Subcutaneous adipose tissue (tissue), 4 donors: ENCODE measurements around the gene HERC4. TPM values are rescaled to one million over a fixed set of nuclear protein-coding genes. Genes with fewer than 3 reads are reported as not detected.

ENCODE experiments used
- CTCF ChIP-seq: fragments of 450-650 bp; IDR thresholded peaks from one replicate; pipeline ENCODE4 v1.5.1; 2016; ENCODE audit warnings: low read depth, mild to moderate bottlenecking, control low read depth, antibody characterized with exemption, moderate library complexity
- total RNA-seq, 4 donors: library from RNA; depleted of rRNA; stranded (reverse); fragments of >200 nt; gene quantifications; one replicate each; pipeline ENCODE4 v1.1.0, GENCODE V29; 2016

The HERC4 gene
- total RNA-seq, 4 donors from 2014 or later, result 57.7 to 80.8 (median 75.2) TPM

- TF ChIP-seq CTCF, result no peak
Measured at GRCh38 chr10:68092512-68092911, 17.4 kb upstream of the HERC4 start.

DNA sequence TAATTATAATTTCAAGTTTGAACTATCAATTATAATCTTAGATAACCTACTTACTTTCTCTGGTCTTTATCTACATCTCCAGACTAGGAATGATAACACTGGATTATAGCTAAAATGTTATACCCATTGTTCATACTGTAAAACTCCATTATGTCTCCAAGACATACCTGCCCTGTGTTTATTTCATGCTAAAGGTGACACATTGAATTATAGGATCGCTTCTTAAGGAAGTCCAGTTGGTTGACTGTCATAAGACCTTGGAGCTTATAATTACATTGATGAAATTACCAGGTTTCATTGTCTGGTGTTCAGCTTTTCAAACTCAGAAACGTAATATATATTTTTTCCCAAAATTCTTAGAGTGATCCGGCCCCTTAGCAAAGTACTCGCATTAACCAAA is 15.5 kb upstream of the HERC4 start:
- TF ChIP-seq CTCF, result no peak

DNA sequence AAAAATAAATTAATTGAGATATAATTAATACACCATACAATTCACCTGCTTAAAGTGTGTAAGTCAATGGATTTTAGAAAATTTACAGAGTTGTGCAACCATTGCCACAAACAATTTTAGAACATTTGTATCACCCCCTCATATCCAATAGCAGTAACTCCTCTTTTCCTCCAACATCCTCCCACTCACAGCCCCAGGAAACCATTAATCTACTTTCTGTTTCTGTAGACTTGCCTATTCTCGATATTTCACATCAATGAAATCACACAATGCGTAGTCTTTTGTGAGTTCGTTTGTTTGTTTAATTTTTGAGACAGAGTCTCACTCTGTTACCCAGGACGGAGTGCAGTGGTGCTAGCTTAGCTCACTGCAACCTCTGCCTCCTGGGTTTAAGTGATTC is 13.7 kb upstream of the HERC4 start:
- TF ChIP-seq CTCF, result no peak

DNA sequence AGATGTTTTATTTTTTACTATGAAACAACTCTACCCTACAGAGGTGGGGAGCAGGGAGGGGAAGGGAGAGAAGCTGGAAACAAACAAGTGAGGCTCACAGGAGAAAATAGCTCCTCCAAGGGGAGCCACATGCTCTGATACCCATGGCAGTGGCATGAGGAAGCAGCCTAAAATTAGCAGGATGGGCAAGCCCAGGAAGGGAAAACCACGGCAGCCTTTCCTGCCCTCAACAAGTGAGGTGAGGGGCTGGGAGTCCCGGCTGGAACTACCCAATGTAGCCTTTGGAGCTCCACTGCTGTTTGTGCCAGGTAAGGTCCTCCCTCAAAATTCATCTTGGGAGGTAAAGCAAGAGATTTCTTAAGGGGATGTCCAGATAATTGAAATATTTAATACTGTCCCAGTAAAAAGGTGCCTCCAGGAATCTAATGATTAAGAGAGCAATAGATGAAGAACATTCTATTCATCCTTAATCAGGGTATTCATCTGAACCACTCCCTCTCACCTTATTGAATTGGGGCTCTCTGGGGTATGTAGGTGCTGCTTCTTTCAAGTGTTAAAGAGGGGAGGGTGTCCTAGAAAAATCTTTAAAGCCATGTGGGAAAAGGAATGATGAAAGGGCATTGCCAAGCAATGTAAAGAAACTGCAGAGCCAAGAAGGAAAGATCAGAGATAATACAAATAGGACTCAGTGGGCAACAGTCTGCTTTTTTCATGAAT is 12.8 kb upstream of the HERC4 start:
- no peak for TF ChIP-seq CTCF

DNA sequence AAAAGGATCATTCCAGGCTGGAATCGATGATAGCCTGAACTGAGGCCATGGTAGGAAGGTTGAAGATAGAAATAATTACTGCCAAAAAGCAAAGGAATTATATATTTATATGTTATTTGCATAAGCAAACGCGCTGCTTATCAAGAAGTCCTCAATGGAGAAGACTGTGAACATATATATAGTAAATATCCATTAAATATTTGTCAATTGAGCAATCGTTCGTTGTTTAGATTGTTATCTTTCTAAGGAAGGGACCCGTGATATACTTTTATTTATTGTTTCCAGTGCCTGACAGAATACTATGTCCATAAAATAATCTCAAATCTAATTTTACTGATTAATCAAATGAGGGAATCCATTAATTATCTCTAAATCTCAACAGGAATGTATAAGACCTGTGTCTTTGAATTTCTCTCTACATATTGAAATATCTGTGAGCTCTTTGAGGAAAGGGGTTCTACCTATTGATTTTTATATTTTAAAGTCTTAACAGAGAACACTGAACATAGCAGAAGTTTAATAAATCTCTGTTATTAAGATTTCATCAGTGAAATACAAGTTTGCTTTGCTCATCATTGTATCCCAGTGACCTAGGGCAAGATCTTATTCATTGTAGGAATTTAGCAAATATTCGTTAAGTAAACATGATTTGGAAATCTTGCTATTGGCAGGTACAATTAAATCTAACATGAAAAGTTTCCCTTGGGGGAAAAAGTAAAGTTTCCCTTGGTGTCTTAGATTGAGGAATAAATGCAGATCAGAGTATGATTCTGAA is 12.0 kb upstream of the HERC4 start:
- no peak for TF ChIP-seq CTCF

DNA sequence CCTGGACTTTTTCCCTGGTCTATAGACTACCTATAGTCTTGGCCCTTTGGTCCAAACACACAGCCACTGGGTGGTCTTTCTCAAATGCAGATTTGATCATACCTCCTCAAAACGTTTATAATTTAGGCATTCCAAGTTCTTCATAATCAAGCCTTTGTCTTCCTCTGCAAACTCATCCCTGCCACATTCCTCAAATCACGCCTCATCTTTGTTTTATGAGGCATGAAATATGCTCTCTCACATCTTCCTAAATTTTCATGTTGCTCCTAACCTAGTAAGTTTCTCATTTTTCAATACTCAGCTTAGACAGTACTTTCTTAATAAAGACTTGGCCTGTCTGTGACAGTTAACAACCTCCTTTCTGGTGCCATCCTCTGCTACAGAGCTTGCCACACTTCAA is 10.9 kb upstream of the HERC4 start:
- TF ChIP-seq CTCF, result no peak

- TF ChIP-seq CTCF, result no peak
Measured at GRCh38 chr10:68084469-68084868, 9.4 kb upstream of the HERC4 start.
